Measurements from ENCODE around the gene DVL1.

GRCh38 chr1:1313500-1314236 lies 35.5 kb downstream of the DVL1 start:
- TF ChIP-seq POLR2AphosphoS5 (IDR thresholded peaks at IDR 0.05; ENCODE audit: low read depth, low read length) = 0 out of 2 replicates have a peak, but pooled peaks have one; percentile 10
- no peak for TF ChIP-seq SIN3A (IDR thresholded peaks at IDR 0.05; ENCODE audit: borderline replicate concordance, insufficient read depth, low read length)
- TF ChIP-seq REST (IDR thresholded peaks at IDR 0.05; ENCODE audit: insufficient read depth in 1 of 2, low read depth in 2 of 2, low read length in 2 of 2) = no peak
- TF ChIP-seq TAF1 (IDR thresholded peaks at IDR 0.05; ENCODE audit: borderline replicate concordance, insufficient read depth, low read length) = no peak
